ENCODE results near the gene RAB34.

RAB34 gene

GRCh38 chr17:28675490-28675889 lies 42.2 kb downstream of the RAB34 start:
- H3K4me1 ChIP-seq (ENCODE audit: control insufficient read depth, low read length) = no peaks in the 10 kb centered on the region
- no peaks in the 10 kb centered on the region for H3F3A ChIP-seq (ENCODE audit: control insufficient read depth, insufficient read depth)
- H3K27ac ChIP-seq (ENCODE audit: low read depth, low read length) = no peak overlapping the region
- TF ChIP-seq CTCF (IDR thresholded peaks at IDR 0.05; ENCODE audit: low read depth, low read length, poor library complexity, severe bottlenecking) (no peak), EZH2phosphoT487 (IDR thresholded peaks at IDR 0.05; ENCODE audit: borderline replicate concordance, low read length) (no peak)
- no peak overlapping the region for H3K4me3 ChIP-seq (ENCODE audit: low read length)
- H3K36me3 ChIP-seq (ENCODE audit: control insufficient read depth, low read length) = peaks cover 83% of the 10 kb centered on the region
- H3K9me3 ChIP-seq (ENCODE audit: control insufficient read depth, insufficient read depth, low read length) = no peaks in the 10 kb centered on the region
- H3K4me2 ChIP-seq (ENCODE audit: low read length) = no peak overlapping the region
- H3K79me2 ChIP-seq (ENCODE audit: control insufficient read depth, low read length) = peaks cover 5% of the 10 kb centered on the region; the same call in 1 of the 2 replicates
- no peaks in the 10 kb centered on the region for H3K27me3 ChIP-seq (ENCODE audit: control insufficient read depth, low read length)
- H3K9me2 ChIP-seq (replicated peaks; ENCODE audit: control insufficient read depth, low read length) = no peaks in the 10 kb centered on the region
- H4K20me1 ChIP-seq (ENCODE audit: control insufficient read depth, insufficient read depth, low read depth, low read length) = no peaks in the 10 kb centered on the region

DNA sequence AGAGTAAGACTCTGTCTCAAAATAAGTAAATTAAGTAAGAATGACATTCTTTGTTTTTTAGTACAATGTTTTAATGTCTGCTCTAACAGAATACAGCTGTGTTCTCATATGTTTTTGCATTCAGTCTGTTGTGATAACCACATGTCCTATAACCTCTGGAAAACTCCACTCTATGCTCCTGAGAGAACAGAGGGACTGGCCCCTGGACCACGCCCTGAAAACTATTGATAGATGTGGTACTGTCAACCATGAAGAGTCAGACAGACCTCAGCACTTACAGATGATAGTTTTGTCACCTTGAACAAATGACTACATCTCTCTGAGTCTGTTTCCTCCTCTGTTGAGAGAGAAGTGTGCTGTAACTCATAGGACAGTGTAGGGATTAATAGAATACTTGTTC lies 47.8 kb downstream of the RAB34 start:
- TF ChIP-seq EZH2phosphoT487 (IDR thresholded peaks at IDR 0.05; ENCODE audit: borderline replicate concordance, low read length) = no peak
- no peak for TF ChIP-seq CTCF (IDR thresholded peaks at IDR 0.05; ENCODE audit: low read depth, low read length, poor library complexity, severe bottlenecking)
- Histone ChIP-seq H3K4me1 (ENCODE audit: control insufficient read depth, low read length) (peaks cover 3% of the 10 kb centered on the region; the same call in 1 of the 2 replicates), H3K9me3 (ENCODE audit: control insufficient read depth, insufficient read depth, low read length) (no peaks in the 10 kb centered on the region), H3K27me3 (ENCODE audit: control insufficient read depth, low read length) (no peaks in the 10 kb centered on the region), H3K4me2 (ENCODE audit: low read length) (no peak overlapping the region), H3K4me3 (ENCODE audit: low read length) (no peak overlapping the region), H3K9me2 (replicated peaks; ENCODE audit: control insufficient read depth, low read length) (no peaks in the 10 kb centered on the region), H3K36me3 (ENCODE audit: control insufficient read depth, low read length) (peaks cover 81% of the 10 kb centered on the region), H4K20me1 (ENCODE audit: control insufficient read depth, insufficient read depth, low read depth, low read length) (no peaks in the 10 kb centered on the region), H3K79me2 (ENCODE audit: control insufficient read depth, low read length) (peaks cover 49% of the 10 kb centered on the region), H3K27ac (ENCODE audit: low read depth, low read length) (no peak overlapping the region), H3F3A (ENCODE audit: control insufficient read depth, insufficient read depth) (no peaks in the 10 kb centered on the region)

DNA sequence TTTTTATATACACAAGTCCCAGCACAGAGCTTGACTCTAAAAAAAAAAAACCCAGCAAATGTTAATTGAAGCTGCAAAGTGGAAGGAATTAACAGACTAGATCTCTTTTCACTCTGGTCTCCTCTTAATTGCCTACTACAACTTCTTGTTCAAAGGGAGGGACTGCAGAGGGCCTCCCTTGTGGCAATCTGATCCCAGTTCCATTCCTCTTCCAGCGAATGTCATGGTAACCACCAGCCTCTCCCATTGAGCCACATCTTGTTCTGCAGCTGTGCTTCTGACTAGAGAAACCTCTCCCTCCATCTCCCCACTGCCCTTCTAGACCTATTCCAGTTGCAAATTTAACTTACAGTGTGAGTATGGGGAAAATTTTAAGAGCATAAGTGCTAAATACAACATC lies 49.8 kb downstream of the RAB34 start:
- TF ChIP-seq CTCF (IDR thresholded peaks at IDR 0.05; ENCODE audit: low read depth, low read length, poor library complexity, severe bottlenecking) (no peak), EZH2phosphoT487 (IDR thresholded peaks at IDR 0.05; ENCODE audit: borderline replicate concordance, low read length) (no peak)
- Histone ChIP-seq H3K27ac (ENCODE audit: low read depth, low read length) (no peak overlapping the region), H3K9me2 (replicated peaks; ENCODE audit: control insufficient read depth, low read length) (no peaks in the 10 kb centered on the region), H3K36me3 (ENCODE audit: control insufficient read depth, low read length) (peaks cover 64% of the 10 kb centered on the region), H3K79me2 (ENCODE audit: control insufficient read depth, low read length) (peaks cover 69% of the 10 kb centered on the region), H3F3A (ENCODE audit: control insufficient read depth, insufficient read depth) (no peaks in the 10 kb centered on the region), H3K27me3 (ENCODE audit: control insufficient read depth, low read length) (no peaks in the 10 kb centered on the region), H3K4me3 (ENCODE audit: low read length) (no peak overlapping the region), H3K9me3 (ENCODE audit: control insufficient read depth, insufficient read depth, low read length) (no peaks in the 10 kb centered on the region), H3K4me1 (ENCODE audit: control insufficient read depth, low read length) (peaks cover 10% of the 10 kb centered on the region), H4K20me1 (ENCODE audit: control insufficient read depth, insufficient read depth, low read depth, low read length) (no peaks in the 10 kb centered on the region), H3K4me2 (ENCODE audit: low read length) (no peak overlapping the region)
